ENCODE data around the gene ZKSCAN1.

ZKSCAN1 gene

GRCh38 chr7:100044718-100045117, 29.3 kb downstream of the ZKSCAN1 start:
- no peak for DNase-seq

GRCh38 chr7:100048680-100049079, 33.3 kb downstream of the ZKSCAN1 start:
- DNase-seq = no peak

- DNase-seq = peak; percentile 84
These were observed 34.3 kb downstream of the ZKSCAN1 start, which contains the start of gene ZSCAN21 for GRCh38 chr7:100049441-100050291. Gene ZSCAN21, plus strand, starts transcription at chr7:100049774. Its CDS starts 7,233 bp downstream, at chr7:100057007.

GRCh38 chr7:100051611-100052010, 36.2 kb downstream of the ZKSCAN1 start:
- no peak for DNase-seq

GRCh38 chr7:100053215-100053614, 37.8 kb downstream of the ZKSCAN1 start:
- DNase-seq = peak; percentile 53

- no peak for DNase-seq
These were observed 41.6 kb downstream of the ZKSCAN1 start for GRCh38 chr7:100057006-100057405.

- DNase-seq = no peak
These were observed 43.9 kb downstream of the ZKSCAN1 start for GRCh38 chr7:100059251-100059739.

GRCh38 chr7:100061518-100062193, 46.3 kb downstream of the ZKSCAN1 start:
- DNase-seq = no peak

GRCh38 chr7:100063376-100063775, 48.0 kb downstream of the ZKSCAN1 start:
- DNase-seq = no peak

- no peak for DNase-seq
These were observed 48.8 kb downstream of the ZKSCAN1 start for GRCh38 chr7:100064162-100064561.

GRCh38 chr7:100065452-100066186, 50.2 kb downstream of the ZKSCAN1 start:
- no peak for DNase-seq

GRCh38 chr7:100066953-100067352, 51.6 kb downstream of the ZKSCAN1 start:
- no peak for DNase-seq

GRCh38 chr7:100069991-100070390, 54.6 kb downstream of the ZKSCAN1 start:
- no peak for DNase-seq

GRCh38 chr7:100071018-100071723, 55.8 kb downstream of the ZKSCAN1 start:
- no peak for DNase-seq

- DNase-seq = no peak
These were observed 57.1 kb downstream of the ZKSCAN1 start for GRCh38 chr7:100072462-100072861.

GRCh38 chr7:100074841-100075240, 59.4 kb downstream of the ZKSCAN1 start:
- no peak for DNase-seq

GRCh38 chr7:100075418-100075817, 60.0 kb downstream of the ZKSCAN1 start:
- DNase-seq = no peak

- DNase-seq = no peak
These were observed 61.8 kb downstream of the ZKSCAN1 start for GRCh38 chr7:100077205-100077604.

- DNase-seq = no peak
These were observed 63.7 kb downstream of the ZKSCAN1 start for GRCh38 chr7:100079024-100079560.

GRCh38 chr7:100080907-100081534, 65.6 kb downstream of the ZKSCAN1 start:
- DNase-seq = no peak

GRCh38 chr7:100081535-100082102, 66.2 kb downstream of the ZKSCAN1 start, which contains the start of gene ZNF3:
Gene ZNF3, minus strand, starts transcription at chr7:100081723. Its CDS starts 4,366 bp downstream, at chr7:100077357.
- DNase-seq = peak; percentile 99
